ENCODE data around the gene PBX1. TPM values are rescaled to one million over a fixed set of nuclear protein-coding genes. Genes with fewer than 3 reads are reported as not detected.
A peak's percentile ranks its signal among the peaks of the same experiment; 100 is the strongest.

The PBX1 gene
- total and polyA plus RNA-seq, 2 of the 4 experiments (the other 2 are of a cell fraction), result 13.9 to 17.9 TPM

- TF ChIP-seq CTCF (conservative IDR thresholded peaks at IDR 0.05; ENCODE audit: low read depth, low read length) (no peak), CHD1 (IDR thresholded peaks at IDR 0.05; ENCODE audit: low read depth, low read length) (no peak)
Observed at GRCh38 chr1:164608651-164609057, 49.7 kb downstream of the PBX1 start (continued).

GRCh38 chr1:164609089-164609488, 50.1 kb downstream of the PBX1 start:
- Histone ChIP-seq H3K18ac (ENCODE audit: low read depth, low read length) (no peak overlapping the region; the same call in 1 of the 2 replicates), H3K4me2 (ENCODE audit: low read depth, low read length) (no peak overlapping the region), H2BK120ac (ENCODE audit: low read depth, low read length) (no peak overlapping the region), H3K9ac (ENCODE audit: low read depth, low read length) (no peak overlapping the region), H3K4me1 (ENCODE audit: control insufficient read depth, insufficient read depth, low read length) (peaks cover 23% of the 10 kb centered on the region), H2BK5ac (ENCODE audit: low read depth, low read length, poor library complexity, severe bottlenecking) (no peak overlapping the region), H3K56ac (ENCODE audit: extremely low read depth, insufficient read depth, low read length) (no peak overlapping the region; the same call in 1 of the 2 replicates), H4K20me1 (ENCODE audit: insufficient read depth, low read length) (no peaks in the 10 kb centered on the region), H2AFZ (replicated peaks; ENCODE audit: low read length, poor library complexity) (no peak overlapping the region), H3K4ac (ENCODE audit: low read depth, low read length) (peak overlapping the region; percentile 77), H3K9me1 (ENCODE audit: insufficient read depth, low read length) (peaks cover 12% of the 10 kb centered on the region), H2BK20ac (ENCODE audit: low read depth, low read length) (peak overlapping the region; percentile 83), H3K23ac (ENCODE audit: low read depth, low read length) (0 out of 2 replicates have a peak overlapping the region, but pooled peaks have one; percentile 54), H3K9me3 (ENCODE audit: control insufficient read depth, insufficient read depth, low read length) (no peaks in the 10 kb centered on the region), H3K4me3 (ENCODE audit: insufficient read depth, low read depth, low read length) (no peak overlapping the region), H2BK15ac (ENCODE audit: low read depth, low read length) (peak overlapping the region; percentile 70; the same call in 1 of the 3 replicates), H3K27me3 (ENCODE audit: control insufficient read depth, insufficient read depth, low read length) (no peaks in the 10 kb centered on the region), H2AK5ac (ENCODE audit: low read depth, low read length) (no peak overlapping the region), H3K27ac (ENCODE audit: insufficient read depth, low read length) (peak overlapping the region; percentile 34; the same call in 1 of the 2 replicates), H4K91ac (ENCODE audit: insufficient read depth, low read depth, low read length) (peak overlapping the region; percentile 85), H3K14ac (replicated peaks; ENCODE audit: low read depth, low read length) (peak overlapping the region; percentile 78; the same call in 1 of the 2 replicates), H4K5ac (ENCODE audit: low read depth, low read length) (0 out of 2 replicates have a peak overlapping the region, but pooled peaks have one; percentile 44), H2AK9ac (replicated peaks; ENCODE audit: low read depth, low read length, poor library complexity) (no peak overlapping the region), H3K79me1 (ENCODE audit: low read depth in 1 of 2, low read length in 2 of 2) (peaks cover 10 to 26% of the 10 kb centered on the region in 2 experiments; a peak in 3 of 4 replicates), H3K36me3 (ENCODE audit: control insufficient read depth, insufficient read depth, low read length) (peaks cover 3% of the 10 kb centered on the region; the same call in 1 of the 2 replicates), H4K8ac (ENCODE audit: low read depth in 2 of 2, low read length in 2 of 2) (peak overlapping the region; percentile 34 to 39; a peak in 2 of 4 replicates)
- intact Hi-C loops (cut with micrococcal nuclease), result loop anchor here (5.0 to 10.0 kb wide), 2 partner anchors 167 to 466 kb away; no protein-coding TSS in a partner anchor
- BruUV-seq (replicated peaks), result no TSS peak
- POLR2A ChIA-PET (ENCODE audit: unreplicated experiment), result no interaction called here
- no CpG with 5 or more reads among the region's 3 CpGs for WGBS, 2 experiments (ENCODE audit: extremely low coverage in 2 of 2, insufficient read length in 1 of 2)
- CTCF ChIA-PET, result interaction anchor here (1.1 kb wide), 1 partner anchor 16 kb away, joined by 4 read pairs; no protein-coding TSS in a partner anchor
- DNase-seq (no peak), ATAC-seq (ENCODE audit: low read depth) (no peak)
- in situ Hi-C loops (cut with MboI; ENCODE audit: low sequenced_read_pairs), result no loop called here
- dilution Hi-C loops (cut with HindIII; ENCODE audit: low sequenced_read_pairs, unreplicated experiment), result no loop called here
- TF ChIP-seq RFX5 (IDR thresholded peaks at IDR 0.05; ENCODE audit: low read depth, low read length) (no peak), NFE2L2 (IDR thresholded peaks at IDR 0.05; ENCODE audit: low read depth, low read length) (no peak), CTCF (conservative IDR thresholded peaks at IDR 0.05; ENCODE audit: low read depth, low read length) (no peak), USF2 (IDR thresholded peaks at IDR 0.05; ENCODE audit: low read depth, low read length) (no peak), RCOR1 (IDR thresholded peaks at IDR 0.05; ENCODE audit: insufficient replicate concordance, low read length) (no peak), MAZ (IDR thresholded peaks at IDR 0.05; ENCODE audit: borderline replicate concordance, low read depth, low read length) (no peak), BHLHE40 (IDR thresholded peaks at IDR 0.05; ENCODE audit: low read depth, low read length) (no peak), POLR2A (IDR thresholded peaks at IDR 0.05; ENCODE audit: low read depth, low read length) (no peak), SMC3 (IDR thresholded peaks at IDR 0.05; ENCODE audit: low read depth, low read length) (no peak), CHD1 (IDR thresholded peaks at IDR 0.05; ENCODE audit: low read depth, low read length) (no peak)
